Esophagus muscularis mucosa (tissue), 4 donors: ENCODE results near the gene LRRC7.

ENCODE experiments used
- CTCF ChIP-seq, 3 experiments: fragments of 200-600 bp in 2 of 3; fragments of 450-650 bp in 1 of 3; sonication (generic) in 2 of 3; IDR thresholded peaks; one replicate each; pipeline ENCODE4 v1.5.1; 2017 to 2019; ENCODE audit warnings: antibody characterized with exemption in 3 of 3, mild to moderate bottlenecking in 2 of 3, moderate library complexity in 1 of 3
- EP300 ChIP-seq: sonication (generic); formaldehyde crosslinking; IDR thresholded peaks from one replicate; pipeline ENCODE4 v1.6.1; 2017; ENCODE audit warnings: antibody characterized with exemption
- POLR2A ChIP-seq: fragments of 450-650 bp; IDR thresholded peaks from one replicate; pipeline ENCODE4 v1.6.1; 2017; ENCODE audit warnings: antibody characterized with exemption, moderate library complexity, mild to moderate bottlenecking, low read depth
- POLR2AphosphoS5 ChIP-seq, 2 donors: sonication (generic); formaldehyde crosslinking; IDR thresholded peaks; one replicate each; pipeline ENCODE4 v1.6.1; 2017; ENCODE audit warnings: antibody characterized with exemption in 2 of 2

- TF ChIP-seq POLR2AphosphoS5 (IDR thresholded peaks at IDR 0.05) (no peak), CTCF (IDR thresholded peaks at IDR 0.05) (no peak), POLR2A (no peak), EP300 (no peak)
Observed at GRCh38 chr1:69929308-69930057, 361.8 kb downstream of the LRRC7 start.
